Activated CD4-positive, alpha-beta T cell treated with anti-CD3 and anti-CD28 coated beads, Interleukin-2, amount 10 ng/mL, durations not matched to agents 7 days and 5 days (primary cell): ENCODE results near the gene LAMTOR4. TPM values are rescaled to one million over a fixed set of nuclear protein-coding genes. Genes with fewer than 3 reads are reported as not detected.
"Not testable (repeated sequence)": the region's sequence is repeated elsewhere in the genome, so short reads cannot be mapped to it uniquely, and the experiment has no call there.

Experiments used
- CTCF ChIA-PET: fragments of 350-600 bp; sonication (Branson Sonifier 250); formaldehyde crosslinking; loops from one replicate; lab custom pipeline; 2021; ENCODE audit warnings: antibody characterized with exemption; lab: Charles Lee
- POLR2A ChIA-PET: fragments of 350-600 bp; sonication (Branson Sonifier 250); formaldehyde crosslinking; loops from one replicate; lab custom pipeline; 2021; ENCODE audit warnings: antibody characterized with exemption; lab: Charles Lee
- DNase-seq: peaks from one replicate; pipeline ENCODE4 v3.0.0-alpha.2; 2020
- H3K27ac Mint-ChIP-seq: one replicate; pipeline ENCODE4 v1.8.0; 2021; ENCODE audit warnings: mild to moderate bottlenecking, moderate library complexity, mixed read lengths
- H3K27me3 Mint-ChIP-seq: one replicate; pipeline ENCODE4 v1.8.0; 2021; ENCODE audit warnings: mixed read lengths
- H3K36me3 Mint-ChIP-seq: one replicate; pipeline ENCODE4 v1.8.0; 2021; ENCODE audit warnings: low read depth, mixed read lengths
- H3K4me1 Mint-ChIP-seq: one replicate; pipeline ENCODE4 v1.8.0; 2021; ENCODE audit warnings: mixed read lengths
- H3K4me3 Mint-ChIP-seq: one replicate; pipeline ENCODE4 v1.8.0; 2021; ENCODE audit warnings: mild to moderate bottlenecking, moderate library complexity, mixed read lengths
- H3K9me3 Mint-ChIP-seq: one replicate; pipeline ENCODE4 v1.8.0; 2021; ENCODE audit warnings: mixed read lengths
- total RNA-seq, 2 experiments: library from RNA; stranded (reverse); gene quantifications; one replicate each; pipeline ENCODE4 v1.2.3, GENCODE V29; 2021

LAMTOR4 gene
- total RNA-seq, 2 experiments from 2014 or later, result 124 to 172 TPM

- peaks cover 50% of the 10 kb centered on the region for H3K4me1 Mint-ChIP-seq
- H3K27me3 Mint-ChIP-seq, result no peaks in the 10 kb centered on the region
- ChIA-PET POLR2A (interaction anchor here (0.6 to 0.7 kb wide), 2 partner anchors 26 to 171 kb away, joined by 3 read pairs; no protein-coding TSS in a partner anchor), CTCF (interaction anchor here (0.5 to 1.1 kb wide), 10 partner anchors 21 to 496 kb away, joined by 3 to 7 read pairs (median 4); no protein-coding TSS in a partner anchor)
- DNase-seq, result no peak
- no peaks in the 10 kb centered on the region for H3K9me3 Mint-ChIP-seq
- peaks cover 30% of the 10 kb centered on the region for H3K36me3 Mint-ChIP-seq
- peak overlapping the region; percentile 100 for H3K4me3 Mint-ChIP-seq
- H3K27ac Mint-ChIP-seq, result peak overlapping the region; percentile 100
Observed at GRCh38 chr7:100126239-100126930, 22.3 kb upstream of the LAMTOR4 start.

- Mint-ChIP-seq H3K4me1 (peaks cover 51% of the 10 kb centered on the region), H3K27ac (peak within 1 kb of the TSS; percentile 100), H3K36me3 (peaks cover 27% of the 10 kb centered on the region), H3K27me3 (no peaks in the 10 kb centered on the region), H3K9me3 (no peaks in the 10 kb centered on the region), H3K4me3 (peak within 1 kb of the TSS; percentile 100)
- DNase-seq, result peak; percentile 93
- ChIA-PET CTCF (interaction anchor here (0.6 to 5.9 kb wide), 12 partner anchors 13 to 497 kb away, joined by 3 to 39 read pairs (median 4); no protein-coding TSS in a partner anchor), POLR2A (interaction anchor here (0.7 kb wide), 1 partner anchor 27 kb away, joined by 3 read pairs; no protein-coding TSS in a partner anchor)
Observed at GRCh38 chr7:100126931-100127865, 21.5 kb upstream of the LAMTOR4 start, which contains the start of gene MBLAC1. Gene MBLAC1, plus strand, starts transcription at chr7:100126967. Its CDS starts 429 bp downstream, at chr7:100127396.

- H3K4me3 Mint-ChIP-seq, result peak overlapping the region; percentile 100
- ChIA-PET CTCF (interaction anchor here (0.5 to 5.9 kb wide), 11 partner anchors 6 to 1237 kb away, joined by 3 to 39 read pairs (median 4); partner anchors contain the start of genes CNPY4 and MCM7), POLR2A (no interaction called here)
- no peaks in the 10 kb centered on the region for H3K9me3 Mint-ChIP-seq
- H3K4me1 Mint-ChIP-seq, result peaks cover 55% of the 10 kb centered on the region
- H3K27ac Mint-ChIP-seq, result peak overlapping the region; percentile 89
- DNase-seq, result peak; percentile 23
- H3K27me3 Mint-ChIP-seq, result no peaks in the 10 kb centered on the region
- peaks cover 19% of the 10 kb centered on the region for H3K36me3 Mint-ChIP-seq
Observed at GRCh38 chr7:100127866-100128636, 20.7 kb upstream of the LAMTOR4 start.

- Mint-ChIP-seq H3K4me1 (peaks cover 55% of the 10 kb centered on the region), H3K27ac (peak overlapping the region; percentile 89), H3K36me3 (peaks cover 19% of the 10 kb centered on the region), H3K9me3 (no peaks in the 10 kb centered on the region), H3K27me3 (no peaks in the 10 kb centered on the region), H3K4me3 (peak overlapping the region; percentile 100)
- CTCF ChIA-PET, result interaction anchor here (0.6 to 5.9 kb wide), 8 partner anchors 7 to 1238 kb away, joined by 3 to 39 read pairs (median 4); partner anchors contain the start of genes CNPY4 and MCM7
- DNase-seq, result no peak
- POLR2A ChIA-PET, result no interaction called here
Observed at GRCh38 chr7:100128637-100128963, 20.1 kb upstream of the LAMTOR4 start.

- POLR2A ChIA-PET, H3K27ac Mint-ChIP-seq, DNase-seq, H3K27me3 Mint-ChIP-seq, H3K9me3 Mint-ChIP-seq, H3K4me3 Mint-ChIP-seq, H3K36me3 Mint-ChIP-seq: not testable (repeated sequence)
- CTCF ChIA-PET, result interaction anchor here (0.7 to 5.9 kb wide), 18 partner anchors 8 to 299 kb away, joined by 3 to 39 read pairs (median 4); partner anchors contain the start of genes CNPY4, GPC2, LAMTOR4 and MEPCE
- peaks cover 44% of the 10 kb centered on the region for H3K4me1 Mint-ChIP-seq
Observed at GRCh38 chr7:100130220-100130607, 18.5 kb upstream of the LAMTOR4 start.

- peak overlapping the region; percentile 32 for H3K4me3 Mint-ChIP-seq
- peaks cover 8% of the 10 kb centered on the region for H3K36me3 Mint-ChIP-seq
- no peaks in the 10 kb centered on the region for H3K9me3 Mint-ChIP-seq
- DNase-seq, result peak; percentile 89
- H3K4me1 Mint-ChIP-seq, result peaks cover 39% of the 10 kb centered on the region
- no peaks in the 10 kb centered on the region for H3K27me3 Mint-ChIP-seq
- POLR2A ChIA-PET, result no interaction called here
- CTCF ChIA-PET, result interaction anchor here (0.6 to 5.9 kb wide), 25 partner anchors 9 to 468 kb away, joined by 3 to 39 read pairs (median 3); partner anchors contain the start of genes AP4M1, CNPY4, GPC2 and LAMTOR4
- no peak overlapping the region for H3K27ac Mint-ChIP-seq
Observed at GRCh38 chr7:100130608-100131453, 17.9 kb upstream of the LAMTOR4 start.

GRCh38 chr7:100132126-100132525 is 16.6 kb upstream of the LAMTOR4 start:
- peaks cover 28% of the 10 kb centered on the region for H3K4me1 Mint-ChIP-seq
- no peak for DNase-seq
- no peaks in the 10 kb centered on the region for H3K9me3 Mint-ChIP-seq
- ChIA-PET POLR2A (no interaction called here), CTCF (interaction anchor here (0.6 to 5.9 kb wide), 22 partner anchors 9 to 291 kb away, joined by 3 to 39 read pairs (median 4); partner anchors contain the start of genes CNPY4, GPC2, LAMTOR4 and PVRIG)
- H3K4me3 Mint-ChIP-seq, result no peak overlapping the region
- H3K27ac Mint-ChIP-seq, result peak overlapping the region; percentile 48
- H3K27me3 Mint-ChIP-seq, result no peaks in the 10 kb centered on the region
- H3K36me3 Mint-ChIP-seq, result no peaks in the 10 kb centered on the region

- no peak overlapping the region for H3K4me3 Mint-ChIP-seq
- ChIA-PET POLR2A (no interaction called here), CTCF (interaction anchor here (0.5 to 5.9 kb wide), 33 partner anchors 8 to 304 kb away, joined by 3 to 39 read pairs (median 4); partner anchors contain the start of genes AP4M1, CNPY4, GJC3 and GPC2)
- peaks cover 30% of the 10 kb centered on the region for H3K4me1 Mint-ChIP-seq
- H3K27me3 Mint-ChIP-seq, result no peaks in the 10 kb centered on the region
- H3K36me3 Mint-ChIP-seq, result no peaks in the 10 kb centered on the region
- H3K9me3 Mint-ChIP-seq, result no peaks in the 10 kb centered on the region
- peak overlapping the region; percentile 48 for H3K27ac Mint-ChIP-seq
- peak; percentile 77 for DNase-seq
Observed at GRCh38 chr7:100132697-100133151, 16.0 kb upstream of the LAMTOR4 start.

GRCh38 chr7:100137851-100138760 is 10.6 kb upstream of the LAMTOR4 start:
- Mint-ChIP-seq H3K27me3 (no peaks in the 10 kb centered on the region), H3K27ac (peak overlapping the region; percentile 64), H3K36me3 (no peaks in the 10 kb centered on the region), H3K4me1 (peaks cover 16% of the 10 kb centered on the region), H3K4me3 (no peak overlapping the region), H3K9me3 (no peaks in the 10 kb centered on the region)
- DNase-seq, result no peak
- POLR2A ChIA-PET, result no interaction called here
- CTCF ChIA-PET, result interaction anchor here (0.6 to 1.7 kb wide), 6 partner anchors 11 to 1103 kb away, joined by 3 to 4 read pairs (median 3); partner anchors contain the start of gene LAMTOR4

- Mint-ChIP-seq H3K27ac (no peak overlapping the region), H3K4me1 (peaks cover 16% of the 10 kb centered on the region), H3K4me3 (no peak overlapping the region), H3K9me3 (no peaks in the 10 kb centered on the region), H3K27me3 (no peaks in the 10 kb centered on the region), H3K36me3 (no peaks in the 10 kb centered on the region)
- CTCF ChIA-PET, result interaction anchor here (0.8 to 3.0 kb wide), 5 partner anchors 9 to 23 kb away, joined by 3 to 15 read pairs (median 5); no protein-coding TSS in a partner anchor
- no peak for DNase-seq
- POLR2A ChIA-PET, result no interaction called here
Observed at GRCh38 chr7:100141555-100141949, 7.2 kb upstream of the LAMTOR4 start.
